Psoas muscle (tissue), 8 donors: ENCODE measurements around the gene MRPL28. TPM values are rescaled to one million over a fixed set of nuclear protein-coding genes. Genes with fewer than 3 reads are reported as not detected.

Source experiments
- ATAC-seq, 4 donors: fragments of 200-7000 bp; cut with Tn5 transposase; one replicate each; pipeline ENCODE4 v1.9.1; 2020; ENCODE audit warnings: moderate library complexity in 3 of 4, mild to moderate bottlenecking in 2 of 4
- DNase-seq, 2 donors: peaks; one replicate each; pipeline ENCODE4 v3.0.0-alpha.2; 2020
- H3K27ac ChIP-seq: fragments of 200-600 bp; one replicate; pipeline ENCODE4 v1.8.0; 2022
- H3K27me3 ChIP-seq, 3 donors: fragments of 200-600 bp in 1 of 3; one replicate each; pipeline versions ENCODE4 v1.6.1 to v1.8.0; 2013 to 2022; ENCODE audit warnings: low read length in 2 of 3, mild to moderate bottlenecking in 2 of 3, moderate library complexity in 1 of 3; ENCODE audit not compliant: insufficient read depth in 3 of 3
- H3K36me3 ChIP-seq, 2 donors: fragments of 200-600 bp in 1 of 2; one replicate each; pipeline versions ENCODE4 v1.6.1 to v1.8.0; 2013 to 2022; ENCODE audit warnings: low read depth in 1 of 2, mild to moderate bottlenecking in 1 of 2, moderate library complexity in 1 of 2; ENCODE audit not compliant: insufficient read depth in 1 of 2
- H3K4me1 ChIP-seq: fragments of 200-600 bp; one replicate; pipeline ENCODE4 v1.8.0; 2022
- H3K4me3 ChIP-seq: fragments of 200-600 bp; one replicate; pipeline ENCODE4 v1.8.0; 2022; ENCODE audit warnings: mild to moderate bottlenecking
- H3K9me3 ChIP-seq: fragments of 200-600 bp; one replicate; pipeline ENCODE4 v1.8.0; 2022
- WGBS, 3 donors: extraction: QIAGEN DNeasy Blood & Tissue Kit; methylation state at CpG; one replicate each; pipeline versions ENCODE4 v1.1.6 to v1.1.7; 2013; 5-methylcytosine and 5-hydroxymethylcytosine counted together
- intact Hi-C, 2 donors: fragments of 100-400 bp; cut with DNase I; formaldehyde crosslinking; loops; one replicate each; pipeline versions ENCODE4 v1.11.0 to v1.14.2; 2022
- polyA plus RNA-seq, 3 donors: library from polyadenylated mRNA; stranded (reverse); fragments of 200-250 nt; gene quantifications; one replicate each; pipeline ENCODE4 v1.2.3, GENCODE V29; 2013
- total RNA-seq, 4 donors: library from RNA; stranded (reverse); fragmentation: NEBNext Ultra II Directional in 2 of 4; extraction: Animal tissue kit (Norgen Biotek cat#: 25700) in 2 of 4; gene quantifications; one replicate each; pipeline versions ENCODE4 v1.2.1 to v1.2.4, GENCODE V29; 2021 to 2023
- TF ChIP-seq, protein P1 (sequence below): fragments of 200-600 bp; IDR thresholded peaks from one replicate; pipeline ENCODE4 v1.8.0; 2022; ENCODE audit warnings: antibody characterized with exemption
- donor health status: healthy with polysubstance abuse.
- donor health status: DM: no; HTN: no; CAD: no; lungs with moderate emphysema.
- donor health status: Bipolar disorder and iron deficiency.
- donor health status: healthy.
- donor health status: DM: yes; HTN: yes; CAD: no.
- donor health status: DM: no; HTN: no; CAD: no.
- donor health status: DM: no; HTN: no; CAD: no.
- donor health status: DM: yes; HTN: yes; CAD: no.

MRPL28 gene
- total and polyA plus RNA-seq, 7 donors, result 55.4 to 126 (median 67.1) TPM

DNA sequence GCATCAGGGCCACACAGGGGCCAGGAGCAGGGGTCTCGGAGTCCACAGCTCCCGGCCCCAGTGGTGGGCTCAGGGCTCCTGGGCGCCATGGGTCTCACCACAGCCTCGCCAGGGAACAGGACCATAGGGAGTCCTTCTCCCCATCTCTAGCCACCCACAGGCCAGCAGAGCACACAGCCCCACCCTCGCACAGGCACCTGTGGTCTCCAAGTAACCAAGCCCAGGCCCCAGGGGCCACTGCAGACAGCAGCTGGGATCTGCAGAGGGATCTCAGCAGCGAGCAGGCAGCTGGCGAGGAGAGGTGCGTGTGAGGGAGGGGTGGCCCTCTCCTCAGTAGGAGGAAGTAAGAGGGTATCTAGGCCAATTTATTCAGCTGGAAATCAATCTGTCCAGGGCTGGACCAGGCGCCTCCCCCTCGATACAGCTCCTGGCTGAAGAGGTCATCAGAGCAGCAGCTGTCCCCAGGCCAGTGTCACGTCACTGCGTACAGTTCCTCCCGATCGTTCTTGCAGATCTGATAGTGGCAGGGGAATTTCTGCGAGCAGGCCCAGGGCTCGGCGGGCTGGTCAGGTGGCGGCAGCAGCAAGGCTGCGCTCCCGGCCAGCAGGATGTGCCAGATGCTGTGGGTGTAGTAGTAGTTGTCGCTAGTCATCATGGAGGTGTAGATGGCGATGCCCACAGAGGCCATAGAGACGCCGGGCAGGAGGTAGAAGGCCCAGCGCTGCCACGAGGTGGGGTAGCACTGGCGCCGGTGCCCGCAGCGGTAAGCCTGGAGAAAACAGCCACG, 1.4 kb upstream of the MRPL28 start:
- TF ChIP-seq, protein P1, sequence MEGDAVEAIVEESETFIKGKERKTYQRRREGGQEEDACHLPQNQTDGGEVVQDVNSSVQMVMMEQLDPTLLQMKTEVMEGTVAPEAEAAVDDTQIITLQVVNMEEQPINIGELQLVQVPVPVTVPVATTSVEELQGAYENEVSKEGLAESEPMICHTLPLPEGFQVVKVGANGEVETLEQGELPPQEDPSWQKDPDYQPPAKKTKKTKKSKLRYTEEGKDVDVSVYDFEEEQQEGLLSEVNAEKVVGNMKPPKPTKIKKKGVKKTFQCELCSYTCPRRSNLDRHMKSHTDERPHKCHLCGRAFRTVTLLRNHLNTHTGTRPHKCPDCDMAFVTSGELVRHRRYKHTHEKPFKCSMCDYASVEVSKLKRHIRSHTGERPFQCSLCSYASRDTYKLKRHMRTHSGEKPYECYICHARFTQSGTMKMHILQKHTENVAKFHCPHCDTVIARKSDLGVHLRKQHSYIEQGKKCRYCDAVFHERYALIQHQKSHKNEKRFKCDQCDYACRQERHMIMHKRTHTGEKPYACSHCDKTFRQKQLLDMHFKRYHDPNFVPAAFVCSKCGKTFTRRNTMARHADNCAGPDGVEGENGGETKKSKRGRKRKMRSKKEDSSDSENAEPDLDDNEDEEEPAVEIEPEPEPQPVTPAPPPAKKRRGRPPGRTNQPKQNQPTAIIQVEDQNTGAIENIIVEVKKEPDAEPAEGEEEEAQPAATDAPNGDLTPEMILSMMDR, result no peak
- Histone ChIP-seq H3K4me3 (no peak overlapping the region), H3K36me3 (peaks cover 4 to 76% of the 10 kb centered on the region in 2 donors), H3K27me3 (no peaks in the 10 kb centered on the region), H3K9me3 (no peaks in the 10 kb centered on the region), H3K27ac (no peak overlapping the region), H3K4me1 (peaks cover 13% of the 10 kb centered on the region)
- DNase-seq (no peak), ATAC-seq (no peak)
- WGBS, 3 donors, result 83 to 87% (median 84%) methylated on average over 27 to 31 of the region's 31 CpGs
- intact Hi-C loops, result no loop called here

- Histone ChIP-seq H3K9me3 (no peaks in the 10 kb centered on the region), H3K27ac (peak overlapping the region; percentile 67), H3K27me3 (no peaks in the 10 kb centered on the region), H3K4me3 (peak overlapping the region; percentile 60), H3K4me1 (peaks cover 13% of the 10 kb centered on the region), H3K36me3 (peaks cover 4 to 76% of the 10 kb centered on the region in 2 donors)
- ATAC-seq, result peak in 3 of 4 donors; percentile 5 to 24 (median 22)
- DNase-seq, result no peak
- WGBS, 3 donors, result 45 to 60% (median 49%) methylated on average over 8 to 10 of the region's 10 CpGs
- TF ChIP-seq, protein P1, result no peak
- intact Hi-C loops, result no loop called here
Observed at GRCh38 chr16:370979-371514, 709 bp upstream of the MRPL28 start.

DNA sequence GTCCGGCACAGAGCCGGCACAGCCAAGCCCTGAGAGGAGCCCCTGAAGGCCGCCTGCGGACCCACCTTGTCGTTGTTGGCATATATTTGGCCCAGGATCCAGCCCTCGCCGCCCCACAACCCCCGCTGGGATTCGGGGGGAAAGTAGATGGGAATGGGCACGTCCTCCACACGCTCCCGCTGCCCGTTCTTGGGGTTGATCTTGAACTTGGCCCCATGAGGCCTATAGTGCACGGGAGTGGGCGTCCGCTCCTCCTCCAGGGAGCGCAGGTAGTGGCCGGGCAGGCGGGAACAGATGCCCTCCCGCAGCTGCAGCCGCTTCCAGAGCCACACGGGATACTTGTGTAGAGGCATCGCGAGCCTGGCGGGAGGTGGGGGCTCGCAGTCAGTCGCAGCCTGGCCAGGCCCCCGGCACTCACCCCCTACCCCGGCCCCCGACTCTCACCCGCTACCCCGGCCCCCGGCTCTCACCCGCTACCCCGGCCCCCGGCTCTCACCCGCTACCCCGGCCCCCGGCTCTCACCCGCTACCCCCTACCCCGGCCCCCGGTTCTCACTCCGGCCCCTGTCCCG, 387 bp downstream of the MRPL28 start:
- Histone ChIP-seq H3K4me3 (peak overlapping the region; percentile 60), H3K9me3 (no peaks in the 10 kb centered on the region), H3K36me3 (peaks cover 4 to 67% of the 10 kb centered on the region in 2 donors), H3K4me1 (peaks cover 13% of the 10 kb centered on the region), H3K27me3 (no peaks in the 10 kb centered on the region), H3K27ac (no peak overlapping the region)
- intact Hi-C loops, result no loop called here
- TF ChIP-seq, protein P1, result no peak
- 26 to 30% (median 29%) methylated on average over 36 to 44 of the region's 44 CpGs for WGBS, 3 donors
- ATAC-seq (peak in 3 of 4 donors; percentile 44 to 74 (median 48)), DNase-seq (no peak)

DNA sequence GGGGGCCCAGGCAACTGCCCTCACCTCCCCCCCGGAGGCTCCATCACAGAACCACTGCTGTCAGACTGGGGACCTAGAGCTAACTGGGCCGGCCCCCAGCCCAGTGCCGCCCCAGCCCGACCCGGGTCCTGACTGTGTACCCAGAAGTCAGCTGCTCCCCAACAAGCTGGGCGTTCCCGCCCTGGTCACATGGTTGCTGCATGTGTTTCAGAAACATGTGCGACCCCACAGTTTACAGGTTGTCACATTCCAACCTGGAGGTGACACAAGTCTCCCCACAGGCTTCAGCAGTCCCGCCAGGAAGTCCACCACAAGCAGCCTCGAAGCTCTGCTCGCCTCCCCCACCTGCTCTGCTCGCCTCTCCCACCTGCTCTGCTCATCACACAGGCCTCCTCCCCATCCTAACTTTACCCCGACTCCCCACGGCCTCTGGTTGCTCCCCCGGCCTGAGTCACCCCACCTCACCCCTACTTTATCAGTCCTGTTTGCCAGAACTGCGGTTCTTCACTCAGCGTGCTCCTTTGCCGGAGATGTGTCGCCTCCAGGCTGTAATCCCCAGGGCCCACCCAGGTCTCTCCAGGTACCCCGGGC, 968 bp downstream of the MRPL28 start:
- peaks cover 4 to 61% of the 10 kb centered on the region in 2 donors for H3K36me3 ChIP-seq
- H3K27ac ChIP-seq, result no peak overlapping the region
- no peak for ATAC-seq
- H3K9me3 ChIP-seq, result no peaks in the 10 kb centered on the region
- peaks cover 0 to 5% (median 0%) of the 10 kb centered on the region in 3 donors for H3K27me3 ChIP-seq
- H3K4me1 ChIP-seq, result peaks cover 13% of the 10 kb centered on the region
- 83 to 84% (median 84%) methylated on average over 20 of the region's 20 CpGs for WGBS, 3 donors
- peak overlapping the region; percentile 60 for H3K4me3 ChIP-seq
- intact Hi-C loops, result no loop called here
- DNase-seq, result no peak
- TF ChIP-seq, protein P1, result no peak
